Stimulated activated CD4-positive, alpha-beta T cell treated with anti-CD3 and anti-CD28 coated beads, Interleukin-1b, Interleukin-23, amount 100 ng/mL, for 4 hours (primary cell): Measurements from ENCODE around the gene PEX1.
"Not testable (repeated sequence)": the region's sequence is repeated elsewhere in the genome, so short reads cannot be mapped to it uniquely, and the experiment has no call there.

Experiments
- DNase-seq, 2 donors: peaks; one replicate each; pipeline ENCODE4 v3.0.0-alpha.2; 2020; ENCODE audit warnings: low read depth in 2 of 2

Gene PEX1

GRCh38 chr7:92461027-92462003 lies 67.0 kb downstream of the PEX1 start:
- peak in 1 of 2 donors; percentile 3 for DNase-seq

DNA sequence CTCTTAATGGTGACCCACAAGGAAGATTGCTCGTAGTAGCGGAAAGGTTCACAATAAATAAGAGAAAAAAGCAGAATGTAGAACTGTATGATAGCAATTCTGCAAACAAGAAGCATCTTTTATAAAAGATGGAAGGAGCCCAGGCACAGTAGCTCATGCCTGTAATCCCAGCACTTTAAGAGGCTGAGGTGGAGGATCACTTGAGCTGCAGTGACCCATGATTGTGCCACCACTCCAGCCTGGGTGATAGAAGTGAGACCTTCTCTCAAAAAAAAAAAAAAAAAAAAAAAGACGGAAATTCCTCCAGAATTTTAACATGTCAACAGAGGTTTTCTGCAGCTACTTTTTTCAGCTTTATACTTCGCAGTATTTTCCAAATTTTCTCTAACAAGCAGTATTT lies 67.8 kb downstream of the PEX1 start:
- DNase-seq: no peak

- DNase-seq: no peak
Observed at GRCh38 chr7:92460109-92460508, 68.2 kb downstream of the PEX1 start.

- no peak for DNase-seq
Observed at GRCh38 chr7:92456236-92456635, 72.1 kb downstream of the PEX1 start.

- DNase-seq: no peak
Observed at GRCh38 chr7:92451645-92452044, 76.7 kb downstream of the PEX1 start.

GRCh38 chr7:92448205-92448747 lies 80.0 kb downstream of the PEX1 start:
- peak in 1 of 2 donors; percentile 34 for DNase-seq

DNA sequence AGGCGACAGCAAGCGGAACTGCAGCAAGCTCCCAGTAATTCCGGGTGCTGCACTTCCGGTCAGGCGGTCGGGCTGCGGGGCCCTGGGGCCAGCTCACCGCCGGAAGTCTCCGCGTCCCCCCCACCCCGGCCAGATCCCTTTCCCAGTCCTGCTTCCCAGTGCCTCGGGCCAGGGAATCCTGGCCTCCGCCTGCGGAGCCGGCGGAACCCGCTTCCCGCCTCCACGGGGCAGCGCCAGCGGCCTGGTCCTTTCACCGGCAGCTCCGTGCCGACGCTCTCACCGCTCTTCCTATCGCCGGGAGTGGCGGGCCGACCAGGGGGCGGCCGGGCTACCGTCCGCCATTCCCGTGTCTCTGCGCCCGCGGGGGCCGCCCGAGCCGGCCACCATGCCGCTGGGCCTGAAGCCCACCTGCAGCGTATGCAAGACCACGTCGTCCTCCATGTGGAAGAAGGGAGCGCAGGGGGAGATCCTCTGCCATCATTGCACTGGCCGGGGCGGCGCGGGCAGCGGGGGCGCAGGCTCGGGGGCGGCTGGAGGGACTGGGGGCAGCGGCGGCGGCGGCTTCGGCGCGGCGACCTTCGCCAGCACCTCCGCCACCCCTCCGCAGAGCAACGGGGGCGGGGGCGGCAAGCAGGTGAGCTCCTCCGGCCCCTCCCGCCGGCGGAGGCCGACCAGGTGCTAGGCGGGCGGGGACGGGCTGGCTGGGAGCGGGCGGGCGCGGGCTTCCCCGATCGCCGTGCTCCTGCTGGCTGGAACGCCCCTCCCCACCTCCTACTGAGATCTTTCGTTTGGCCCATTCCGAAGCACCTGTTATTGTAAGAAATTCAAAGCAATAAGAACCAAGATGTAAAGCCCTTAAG lies 80.7 kb downstream of the PEX1 start, which contains the start of gene GATAD1:
TSS of gene GATAD1 (plus strand) at position 138 of the 860 bp plus-strand sequence. CDS start at position 386, 248 bp downstream.
- DNase-seq: peak; percentile 62 to 72

DNA sequence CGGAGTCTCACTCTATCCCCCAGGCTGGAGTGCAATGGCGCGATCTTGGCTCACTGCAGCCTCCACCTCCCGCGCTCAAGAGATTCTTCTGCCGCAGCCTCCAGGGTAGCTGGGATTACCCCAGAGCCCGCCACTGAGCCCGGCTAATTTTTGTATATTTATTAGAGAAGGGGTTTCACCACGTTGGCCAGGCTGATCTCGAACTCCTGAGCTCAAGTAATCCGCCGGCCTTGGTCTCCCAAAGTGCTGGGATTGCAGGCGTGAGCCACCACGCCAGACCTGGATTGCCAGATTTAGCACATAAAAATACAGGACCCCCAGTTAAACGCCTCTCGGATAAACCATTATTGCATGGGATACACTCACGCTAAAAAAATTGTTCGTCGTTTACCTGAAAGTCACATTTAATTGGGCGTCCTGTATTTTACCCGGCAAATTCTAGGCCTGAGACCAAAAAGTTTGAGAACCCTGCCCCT lies 81.4 kb downstream of the PEX1 start:
- peak in 1 of 2 donors; percentile 6 for DNase-seq

- DNase-seq: not testable (repeated sequence)
Observed at GRCh38 chr7:92442720-92443119, 85.6 kb downstream of the PEX1 start.

- DNase-seq: no peak
Observed at GRCh38 chr7:92437956-92438491, 90.3 kb downstream of the PEX1 start.
